ENCODE measurements around the gene APBB3.
A peak's percentile ranks its signal among the peaks of the same experiment; 100 is the strongest.
"Not testable (repeated sequence)": the region's sequence is repeated elsewhere in the genome, so short reads cannot be mapped to it uniquely, and the experiment has no call there.

APBB3 gene

GRCh38 chr5:140564196-140565023 lies at the start of gene APBB3, which contains the start of gene SLC35A4:
TSS of gene APBB3 (minus strand) at chr5:140564598. CDS start at chr5:140564245, 353 bp downstream.
TSS of gene SLC35A4 (plus strand) at chr5:140564828. CDS start at chr5:140567170, 2,342 bp downstream.
- intact Hi-C loops (cut with DNase I) = loop anchor here (2.0 kb wide), 1 partner anchor 74 kb away; the partner anchor contains the start of gene TMCO6
- DNase-seq = peak; percentile 95 to 100 (median 97)

- intact Hi-C loops (cut with DNase I) = no loop called here
- no peak for DNase-seq
Measured at GRCh38 chr5:140611020-140611521, 46.7 kb upstream of the APBB3 start.

- DNase-seq = peak in 5 of 10 donors; percentile 5 to 71 (median 39)
Measured at GRCh38 chr5:140609126-140609525, 44.7 kb upstream of the APBB3 start.

GRCh38 chr5:140608722-140609121 lies 44.3 kb upstream of the APBB3 start:
- intact Hi-C loops (cut with DNase I) = no loop called here
- no peak for DNase-seq

More at GRCh38 chr5:140609126-140609525, 44.7 kb upstream of the APBB3 start:
- intact Hi-C loops (cut with DNase I) = no loop called here

DNA sequence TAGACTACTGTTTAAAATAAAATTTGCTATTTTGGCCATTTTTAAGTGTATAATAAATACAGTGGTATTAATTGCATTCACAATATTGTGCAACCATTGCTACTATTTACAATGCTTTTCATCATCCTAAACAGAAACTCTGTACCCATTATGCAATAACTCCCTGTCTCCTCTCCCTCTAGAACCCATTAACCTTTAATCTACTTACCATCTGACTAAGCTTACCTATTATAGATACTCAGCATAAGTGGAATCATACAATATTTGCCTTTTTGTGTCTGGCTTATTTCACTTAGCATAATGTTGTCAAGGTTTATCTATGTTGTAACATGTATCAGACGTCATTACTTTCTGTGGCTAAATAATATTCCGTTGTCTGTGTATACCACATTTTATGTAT lies 42.6 kb upstream of the APBB3 start:
- no peak for DNase-seq
- intact Hi-C loops (cut with DNase I) = no loop called here

GRCh38 chr5:140605879-140606278 lies 41.5 kb upstream of the APBB3 start:
- intact Hi-C loops (cut with DNase I) = no loop called here
- no peak for DNase-seq

DNA sequence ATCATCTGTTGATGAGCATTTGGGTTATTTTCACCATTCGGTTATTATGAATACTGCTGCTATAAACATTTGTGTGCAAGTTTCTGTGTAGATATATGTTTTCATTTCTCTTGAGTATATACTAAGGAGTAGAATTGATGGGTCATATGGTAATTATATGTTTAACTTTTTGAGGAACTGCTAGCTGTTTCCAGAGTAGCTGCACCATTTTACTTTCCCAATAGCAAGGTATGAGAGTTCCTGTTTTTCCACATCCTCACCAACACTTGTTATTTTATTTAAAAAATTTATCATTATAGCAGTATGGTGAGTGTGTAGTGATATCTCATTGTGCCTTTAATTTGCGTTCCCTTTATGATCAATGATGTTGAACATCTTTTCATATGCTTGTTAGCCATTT lies 39.3 kb upstream of the APBB3 start:
- no peak for DNase-seq
- intact Hi-C loops (cut with DNase I) = no loop called here

DNA sequence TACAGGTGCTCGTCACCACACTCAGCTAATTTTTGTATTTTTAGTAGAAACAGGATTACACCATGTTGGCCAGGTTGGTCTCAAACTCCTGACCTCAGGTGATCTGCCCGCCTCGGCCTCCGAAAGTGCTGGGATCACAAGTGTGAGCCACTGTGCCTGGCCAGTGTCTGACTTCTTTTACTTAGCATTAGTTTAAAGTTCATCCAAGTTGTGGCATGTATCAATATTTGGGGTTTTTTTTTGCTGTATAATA lies 39.0 kb upstream of the APBB3 start:
- intact Hi-C loops (cut with DNase I) = not testable (repeated sequence)

GRCh38 chr5:140602147-140602546 lies 37.7 kb upstream of the APBB3 start:
- DNase-seq = no peak
- intact Hi-C loops (cut with DNase I) = no loop called here

More for the DNA sequence above, 39.0 kb upstream of the APBB3 start:
- not testable (repeated sequence) for DNase-seq

DNA sequence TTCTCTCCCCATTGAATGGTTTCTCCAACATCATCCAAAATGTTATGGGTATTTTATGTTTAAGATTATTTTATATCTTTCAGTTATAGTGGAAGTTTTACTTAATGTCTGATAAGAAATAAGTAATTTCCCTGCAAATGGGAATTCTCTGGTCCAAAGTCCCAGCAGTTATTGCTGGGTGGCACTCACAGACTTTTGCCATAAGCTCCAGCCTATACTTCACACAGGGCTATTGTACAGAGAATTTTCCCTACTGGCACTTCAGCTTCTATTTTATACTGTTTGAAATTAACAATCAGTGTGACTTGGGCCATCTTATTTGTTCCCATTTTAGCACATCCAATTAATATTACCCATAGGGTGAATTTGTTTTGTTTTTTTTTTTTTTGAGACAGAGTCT lies 35.7 kb upstream of the APBB3 start:
- intact Hi-C loops (cut with DNase I) = no loop called here
- no peak for DNase-seq

DNA sequence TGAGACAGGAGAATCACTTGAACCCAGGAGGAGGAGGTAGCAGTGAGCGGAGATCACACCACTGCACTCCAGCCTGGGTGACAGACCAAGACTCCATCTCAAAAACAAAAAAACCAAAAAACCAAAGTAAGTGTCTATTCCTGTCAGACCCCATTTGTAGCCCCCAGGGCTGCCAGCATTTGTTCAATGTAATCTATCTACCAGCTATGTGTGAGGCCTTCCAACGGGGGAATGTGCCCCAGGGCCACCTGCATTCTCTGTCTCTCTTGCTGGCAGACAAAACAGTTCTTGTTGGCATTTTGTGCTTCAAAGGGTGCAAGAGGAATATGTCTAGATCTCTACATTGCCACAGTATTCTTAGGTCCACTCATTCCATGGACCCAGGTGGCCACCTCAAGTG lies 34.4 kb upstream of the APBB3 start:
- no peak for DNase-seq
- intact Hi-C loops (cut with DNase I) = no loop called here

- DNase-seq = no peak
- intact Hi-C loops (cut with DNase I) = no loop called here
Measured at GRCh38 chr5:140596321-140596741, 31.9 kb upstream of the APBB3 start.

DNA sequence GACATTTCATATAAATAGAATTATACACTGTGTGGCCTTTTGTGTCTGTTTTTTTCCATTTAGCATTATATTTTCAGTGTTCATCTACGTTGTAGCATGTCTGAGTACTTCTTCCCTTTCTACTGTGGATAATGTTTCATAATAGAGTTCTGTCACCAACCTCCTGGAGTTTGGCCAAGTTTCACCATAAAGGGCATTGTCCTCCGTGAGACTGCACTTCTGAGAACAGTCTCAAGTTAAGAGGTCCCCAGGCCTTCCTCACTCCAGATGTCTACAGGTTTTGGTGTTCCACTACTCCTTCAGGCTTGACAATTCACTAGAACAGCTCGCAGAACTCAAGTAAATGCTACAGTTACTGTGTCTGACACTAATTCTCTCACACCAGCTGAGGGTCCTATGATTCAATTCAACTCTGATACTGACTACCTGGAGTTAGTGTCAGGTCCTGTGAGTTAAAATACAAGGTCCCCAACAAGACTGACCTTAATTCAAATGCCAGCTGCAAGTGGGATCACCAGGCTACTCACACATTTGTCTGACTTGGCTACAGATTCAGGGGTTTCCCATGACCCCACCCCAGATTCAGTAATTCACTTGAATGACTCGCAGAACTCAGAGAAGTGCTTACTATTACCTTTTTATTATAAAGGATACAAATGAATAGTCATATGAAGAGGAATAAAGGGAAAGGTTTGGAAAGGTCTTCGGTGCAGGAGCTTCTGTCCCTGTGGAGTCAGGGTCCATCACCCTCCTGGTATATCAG lies 31.3 kb upstream of the APBB3 start:
- DNase-seq = peak in 3 of 10 donors; percentile 11 to 38 (median 29)
- intact Hi-C loops (cut with DNase I) = no loop called here

DNA sequence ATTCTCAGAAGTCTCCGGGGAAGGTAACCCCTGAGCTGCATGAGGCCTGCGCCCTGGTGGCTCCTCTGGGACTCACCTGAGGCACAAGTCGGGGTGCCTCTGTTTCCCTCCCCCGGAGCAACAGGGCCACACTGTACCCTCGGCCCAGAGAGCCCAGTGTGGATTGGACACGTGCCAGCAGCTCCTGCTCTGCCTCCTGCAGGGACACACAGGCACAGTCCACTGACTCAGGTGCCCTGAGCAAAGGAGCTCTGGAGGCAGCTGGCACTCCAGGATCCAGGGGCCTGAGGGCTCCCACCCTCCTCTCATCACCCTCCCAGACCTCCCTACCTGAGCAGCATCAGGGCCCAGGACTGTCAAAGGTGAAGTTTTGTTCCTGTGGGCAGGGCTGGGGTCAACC lies 29.8 kb upstream of the APBB3 start:
- intact Hi-C loops (cut with DNase I) = no loop called here
- DNase-seq = no peak

- DNase-seq; intact Hi-C loops (cut with DNase I): not testable (repeated sequence)
Measured at GRCh38 chr5:140593070-140593469, 28.7 kb upstream of the APBB3 start.

DNA sequence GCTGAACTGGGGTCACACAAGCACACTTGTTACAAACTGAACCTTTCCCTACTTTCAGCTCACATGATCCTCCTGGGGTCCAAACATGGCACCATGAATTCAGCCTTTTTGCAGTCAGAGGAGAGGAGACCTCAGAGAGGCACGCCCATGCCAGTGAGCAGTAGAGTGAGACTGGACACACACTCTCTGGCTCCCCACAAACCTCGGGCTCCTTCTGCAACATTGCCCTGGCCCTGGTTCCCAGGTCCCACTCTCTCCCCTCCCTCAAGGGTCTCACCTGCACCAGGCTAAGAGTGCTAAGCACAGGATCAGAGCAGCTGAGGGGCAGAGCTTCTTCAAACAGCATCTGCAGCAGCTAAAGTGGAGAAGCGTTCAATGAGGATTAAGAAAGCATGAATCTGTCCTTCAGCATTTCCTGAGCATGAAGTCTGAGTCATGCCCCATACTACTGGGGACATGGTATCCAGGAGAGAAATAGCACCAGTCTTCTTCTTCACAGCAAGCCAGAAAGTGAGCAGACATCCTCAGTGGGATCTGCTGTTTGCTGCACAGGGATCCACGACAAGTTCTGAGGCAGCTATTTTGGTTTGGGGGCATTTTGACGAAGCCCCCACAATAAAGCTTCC lies 27.5 kb upstream of the APBB3 start:
- DNase-seq = no peak
- intact Hi-C loops (cut with DNase I) = no loop called here

DNA sequence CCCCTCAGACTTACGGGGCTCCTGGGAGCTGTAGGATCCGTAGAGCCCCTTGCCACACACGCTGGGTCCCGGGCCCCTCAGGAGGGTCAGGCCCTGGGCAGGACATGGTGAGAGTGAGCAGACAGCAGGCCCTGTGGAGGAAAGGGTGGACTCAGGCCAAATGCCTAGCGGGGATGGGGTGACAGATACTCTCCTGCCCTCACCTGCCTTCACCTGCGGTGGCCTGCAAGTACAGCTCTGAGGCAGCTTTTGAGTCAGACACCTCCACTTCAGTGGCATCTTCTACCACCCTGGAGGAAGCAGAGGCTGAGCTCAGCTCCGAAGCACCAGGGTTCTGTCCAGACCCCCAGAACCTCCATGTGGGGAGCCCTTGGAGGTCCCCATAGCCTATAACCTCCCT lies 26.5 kb upstream of the APBB3 start:
- intact Hi-C loops (cut with DNase I) = no loop called here
- no peak for DNase-seq

DNA sequence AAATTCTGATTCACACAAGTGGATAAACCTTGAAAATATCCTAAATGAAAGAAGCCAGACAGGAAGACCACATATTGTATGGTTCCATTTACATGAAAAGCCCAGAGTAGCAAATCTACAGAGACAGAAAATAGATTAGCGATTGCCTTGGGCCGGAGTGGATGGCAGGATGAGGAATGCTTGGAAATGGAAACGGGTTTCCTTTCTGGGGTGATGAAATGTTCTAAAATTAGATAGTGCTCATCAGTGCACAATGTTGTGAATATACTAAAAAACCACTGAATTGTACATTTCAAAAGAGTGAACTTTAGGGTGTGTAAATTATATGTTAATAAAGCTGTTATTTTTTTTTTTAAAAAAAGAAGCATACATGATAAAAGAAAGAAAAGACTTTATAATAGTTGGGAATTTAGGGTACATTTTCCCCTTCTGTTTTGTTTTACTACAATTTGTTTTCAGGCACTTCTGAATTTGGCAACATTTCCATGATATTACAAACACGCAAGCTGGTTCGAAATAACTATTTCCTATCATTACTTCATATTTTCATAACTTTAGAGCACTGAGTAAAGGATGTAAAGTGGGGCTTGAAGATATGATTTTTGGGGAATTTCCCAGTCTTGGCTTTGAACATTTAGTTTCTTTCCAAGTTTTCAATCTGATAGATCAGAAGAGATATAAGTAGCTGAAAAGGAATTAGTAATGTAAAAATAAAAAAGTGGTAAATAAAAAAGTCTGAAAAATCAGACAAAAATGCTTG lies 24.1 kb upstream of the APBB3 start:
- intact Hi-C loops (cut with DNase I) = no loop called here
- DNase-seq = no peak

GRCh38 chr5:140587495-140587894 lies 23.1 kb upstream of the APBB3 start:
- DNase-seq = no peak
- intact Hi-C loops (cut with DNase I) = no loop called here

DNA sequence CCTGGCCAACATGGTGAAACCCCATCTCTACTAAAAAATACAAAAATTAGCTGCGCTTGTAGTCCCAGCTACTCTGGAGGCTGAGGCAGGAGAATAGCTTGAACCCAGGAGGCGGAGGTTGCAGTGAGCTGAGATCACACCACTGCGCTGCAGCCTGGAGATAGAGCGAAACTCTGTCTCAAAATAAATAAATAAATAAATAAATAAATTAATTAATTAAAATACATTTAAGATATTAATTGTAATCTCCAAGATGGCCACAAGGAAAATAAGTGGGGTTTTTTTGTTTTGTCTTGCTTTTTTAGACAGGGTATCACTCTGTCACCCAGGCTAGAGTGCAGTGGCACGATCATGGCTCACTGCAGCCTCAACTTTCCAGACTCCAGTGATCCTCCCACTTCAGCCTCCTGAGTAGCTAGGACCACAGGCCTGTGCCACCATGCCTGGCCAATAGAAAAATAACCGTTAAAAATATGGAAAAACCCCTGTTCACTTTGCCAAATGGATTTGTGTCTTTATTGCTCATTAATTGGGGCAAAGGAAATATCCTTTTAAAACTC lies 14.9 kb upstream of the APBB3 start:
- DNase-seq; intact Hi-C loops (cut with DNase I): not testable (repeated sequence)

Data from posterior cingulate gyrus (tissue), 11 donors.